ENCODE data around the gene ZRANB3.

DNA sequence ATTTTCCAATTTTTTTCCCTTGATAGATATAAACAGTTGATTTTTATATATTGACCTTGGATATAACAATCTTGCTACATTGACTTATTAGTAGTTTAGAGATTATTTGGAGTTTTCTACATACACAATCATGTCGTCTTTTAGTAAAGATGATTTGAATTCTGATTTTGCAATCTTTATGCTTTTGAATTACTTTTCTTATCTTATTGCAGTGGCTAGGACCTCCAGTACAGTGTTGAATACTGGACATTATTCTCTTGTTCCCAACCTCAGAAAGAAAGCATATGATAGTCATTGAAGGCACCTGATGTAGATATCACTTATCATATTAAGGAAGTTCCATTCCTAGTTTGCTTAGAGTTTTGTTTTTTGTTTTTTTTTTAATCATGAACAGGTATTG, 388.7 kb downstream of the ZRANB3 start:
- TF ChIP-seq CTCF (conservative IDR thresholded peaks at IDR 0.05) (no peak), ZFX (IDR thresholded peaks at IDR 0.05) (no peak)
